H1 (cell line): Measurements from ENCODE around the gene NAE1. TPM values are rescaled to one million over a fixed set of nuclear protein-coding genes. Genes with fewer than 3 reads are reported as not detected.

Source experiments
- CTCF ChIA-PET: fragments of 300-600 bp; sonication (Branson Sonifier 250); formaldehyde crosslinking; loops from one replicate; lab custom pipeline; 2021; ENCODE audit not compliant: partially characterized antibody; lab: Charles Lee
- POLR2A ChIA-PET: fragments of 300-600 bp; sonication (Branson Sonifier 250); formaldehyde crosslinking; loops from one replicate; lab custom pipeline; 2021; ENCODE audit warnings: inconsistent platforms; ENCODE audit not compliant: partially characterized antibody; lab: Charles Lee
- DNase-seq, 2 experiments: peaks; one replicate each; pipeline versions ENCODE4 v3.0.0 to v3.0.0-alpha.2; 2010 to 2022; ENCODE audit warnings: low spot score in 2 of 2, low read depth in 1 of 2, mixed read lengths in 1 of 2
- FAIRE-seq: peaks from 2 replicates; lab custom pipeline; 2011; peaks lifted over from hg19 to GRCh38; lab: Jason Lieb, UNC
- H2AFZ ChIP-seq: 2 replicates; pipeline ENCODE4 v1.8.1; 2012; ENCODE audit warnings: low read length, inconsistent platforms
- H2AK5ac ChIP-seq: 2 replicates; pipeline ENCODE4 v1.6.1; 2013; ENCODE audit warnings: low read depth, low read length
- H2BK120ac ChIP-seq: replicated peaks from 2 replicates; pipeline ENCODE3; 2013; ENCODE audit warnings: low read depth, low read length, inconsistent platforms
- H2BK12ac ChIP-seq: 2 replicates; pipeline ENCODE4 v1.6.1; 2013; ENCODE audit warnings: low read depth, low read length
- H2BK15ac ChIP-seq: 2 replicates; pipeline ENCODE4 v1.6.1; 2013; ENCODE audit warnings: low read length
- H2BK20ac ChIP-seq: 2 replicates; pipeline ENCODE4 v1.6.1; 2013; ENCODE audit warnings: low read length
- H2BK5ac ChIP-seq: 2 replicates; pipeline ENCODE4 v1.6.1; 2013; ENCODE audit warnings: low read depth, low read length
- H3K14ac ChIP-seq: 2 replicates; pipeline ENCODE4 v1.6.1; 2013; ENCODE audit warnings: inconsistent platforms; ENCODE audit not compliant: insufficient read length
- H3K18ac ChIP-seq: 2 replicates; pipeline ENCODE4 v1.6.1; 2013; ENCODE audit warnings: low read length; ENCODE audit errors: extremely low read depth
- H3K23ac ChIP-seq: 2 replicates; pipeline ENCODE4 v1.6.1; 2013; ENCODE audit warnings: inconsistent platforms; ENCODE audit not compliant: insufficient read length
- H3K23me2 ChIP-seq: 2 replicates; pipeline ENCODE4 v1.6.1; 2013; ENCODE audit warnings: low read depth, low read length
- H3K27ac ChIP-seq: 2 replicates; pipeline ENCODE4 v1.6.1; 2011; ENCODE audit warnings: low read depth, low read length, inconsistent platforms
- H3K27me3 ChIP-seq, 4 experiments: replicated peaks in 1 of 4; 1 replicate in 1 of 4; 2 replicates in 3 of 4; pipeline versions ENCODE4 v1.6.1 to v1.8.1; 2011 to 2013; ENCODE audit warnings: low read length in 3 of 4, mild to moderate bottlenecking in 3 of 4, inconsistent platforms in 2 of 4, mixed read lengths in 2 of 4, moderate library complexity in 1 of 4; ENCODE audit not compliant: control insufficient read depth in 3 of 4, insufficient read depth in 3 of 4; ENCODE audit errors: extremely low read depth in 1 of 4
- H3K36me3 ChIP-seq, 4 experiments: 2 replicates each; pipeline versions ENCODE4 v1.6.1 to v1.8.1; 2011 to 2013; ENCODE audit warnings: mild to moderate bottlenecking in 4 of 4, low read length in 3 of 4, moderate library complexity in 2 of 4, control low read depth in 1 of 4, inconsistent platforms in 1 of 4; ENCODE audit not compliant: insufficient read depth in 4 of 4, control insufficient read depth in 2 of 4
- H3K4ac ChIP-seq: replicated peaks from 2 replicates; pipeline ENCODE3; 2013; ENCODE audit warnings: low read length, low read depth, mixed read lengths, inconsistent platforms; ENCODE audit not compliant: insufficient read length
- H3K4me1 ChIP-seq, 4 experiments: replicated peaks in 1 of 4; 1 replicate in 1 of 4; 2 replicates in 3 of 4; pipeline versions ENCODE4 v1.6.1 to v1.8.1; 2011 to 2013; ENCODE audit warnings: low read length in 3 of 4, inconsistent platforms in 2 of 4, mixed read lengths in 1 of 4; ENCODE audit not compliant: insufficient read depth in 4 of 4, control insufficient read depth in 3 of 4
- H3K4me2 ChIP-seq, 2 experiments: 2 replicates each; pipeline versions ENCODE4 v1.6.1 to v1.8.1; 2011 to 2013; ENCODE audit warnings: low read depth in 2 of 2, low read length in 2 of 2, control low read depth in 1 of 2, inconsistent platforms in 1 of 2, mild to moderate bottlenecking in 1 of 2; ENCODE audit not compliant: insufficient read depth in 1 of 2
- H3K4me3 ChIP-seq, 4 experiments: fragments of 200-600, 300-600 bp in 1 of 4; sonication (generic), shearing (Covaris generic), sonication (Bioruptor Twin) in 1 of 4; 2 replicates each; pipeline versions ENCODE4 v1.5.1 to v1.8.1; 2011 to 2016; ENCODE audit warnings: low read length in 4 of 4, low read depth in 3 of 4, control low read depth in 2 of 4, inconsistent platforms in 2 of 4, mild to moderate bottlenecking in 2 of 4, mixed read lengths in 1 of 4, moderate library complexity in 1 of 4; ENCODE audit not compliant: insufficient read depth in 2 of 4; ENCODE audit errors: extremely low read depth in 1 of 4
- H3K56ac ChIP-seq: replicated peaks from 2 replicates; pipeline ENCODE3; 2013; ENCODE audit warnings: low read depth, mild to moderate bottlenecking, mixed read lengths, low read length, inconsistent platforms; ENCODE audit not compliant: insufficient read length
- H3K79me1 ChIP-seq: 2 replicates; pipeline ENCODE4 v1.6.1; 2013; ENCODE audit warnings: low read depth, low read length, control low read depth
- H3K79me2 ChIP-seq, 2 experiments: 2 replicates each; pipeline versions ENCODE4 v1.6.1 to v1.8.1; 2012 to 2013; ENCODE audit warnings: low read length in 2 of 2, mild to moderate bottlenecking in 2 of 2, inconsistent platforms in 1 of 2; ENCODE audit not compliant: insufficient read depth in 2 of 2, control insufficient read depth in 1 of 2
- H3K9ac ChIP-seq, 4 experiments: replicated peaks in 1 of 4; 1 replicate in 1 of 4; 2 replicates in 3 of 4; pipeline versions ENCODE4 v1.6.1 to v1.8.1; 2011 to 2013; ENCODE audit warnings: low read depth in 3 of 4, low read length in 3 of 4, control low read depth in 2 of 4, mild to moderate bottlenecking in 2 of 4, moderate library complexity in 2 of 4, inconsistent platforms in 1 of 4; ENCODE audit errors: extremely low read depth in 1 of 4
- H3K9me3 ChIP-seq, 2 experiments: 2 replicates each; pipeline versions ENCODE4 v1.6.1 to v1.8.1; 2012 to 2013; ENCODE audit warnings: mild to moderate bottlenecking in 2 of 2, moderate library complexity in 2 of 2, control low read depth in 1 of 2, inconsistent platforms in 1 of 2, low read depth in 1 of 2, low read length in 1 of 2, mixed read lengths in 1 of 2; ENCODE audit not compliant: insufficient read depth in 2 of 2
- H4K20me1 ChIP-seq, 2 experiments: replicated peaks in 1 of 2; 2 replicates each; pipeline versions ENCODE3 to v1.8.1; 2011 to 2013; ENCODE audit warnings: inconsistent platforms in 2 of 2, low read length in 2 of 2, mild to moderate bottlenecking in 1 of 2; ENCODE audit not compliant: insufficient read depth in 2 of 2, control insufficient read depth in 1 of 2
- H4K5ac ChIP-seq: 2 replicates; pipeline ENCODE4 v1.6.1; 2013; ENCODE audit warnings: low read length, low read depth, mixed read lengths, inconsistent platforms; ENCODE audit not compliant: insufficient read length
- H4K8ac ChIP-seq: 2 replicates; pipeline ENCODE4 v1.8.0; 2013; ENCODE audit warnings: mild to moderate bottlenecking, moderate library complexity, low read length, inconsistent platforms; ENCODE audit not compliant: insufficient read depth; ENCODE audit errors: extremely low read depth
- H4K91ac ChIP-seq: replicated peaks from 2 replicates; pipeline ENCODE3; 2013; ENCODE audit warnings: low read length, mixed read lengths, inconsistent platforms; ENCODE audit not compliant: insufficient read length
- CBX5 ChIP-seq: fragments of 300-800, 300-1000 bp; sonication (generic); IDR thresholded peaks from 2 replicates; pipeline ENCODE4 v1.7.1; 2016; ENCODE audit warnings: antibody characterized with exemption, low read length, low read depth
- KDM5A ChIP-seq: fragments of 200-600 bp; IDR thresholded peaks from 2 replicates; pipeline ENCODE4 v1.7.1; 2012; ENCODE audit warnings: mild to moderate bottlenecking, low read length, inconsistent platforms, mixed read lengths
- SAP30 ChIP-seq: fragments of 300-600 bp; sonication (generic); IDR thresholded peaks from 2 replicates; pipeline ENCODE4 v1.7.1; 2012; ENCODE audit warnings: low read length, moderate library complexity, mild to moderate bottlenecking, inconsistent platforms; ENCODE audit not compliant: insufficient read depth, insufficient replicate concordance
- SP1 ChIP-seq: IDR thresholded peaks from 2 replicates; pipeline ENCODE4 v1.6.1; 2011; ENCODE audit warnings: low read depth, low read length
- WGBS, 2 experiments: shearing (Covaris generic) in 1 of 2; methylation state at CpG; one replicate each; pipeline versions ENCODE4 v1.1.6 to v1.1.7; 2013 to 2015; ENCODE audit warnings: low lambda C conversion rate in 2 of 2, mixed read lengths in 2 of 2, inconsistent platforms in 1 of 2, low coverage in 1 of 2, missing lambda C conversion rate in 1 of 2; ENCODE audit not compliant: insufficient replicate concordance in 2 of 2, insufficient coverage in 1 of 2, insufficient read length in 1 of 2; ENCODE audit errors: extremely low coverage in 1 of 2, missing lambda C conversion rate in 1 of 2; 5-methylcytosine and 5-hydroxymethylcytosine counted together
- polyA plus RNA-seq, 7 experiments: library from polyadenylated mRNA; depleted of rRNA in 3 of 7; stranded (reverse) in 5 of 7; unstranded in 2 of 7; fragments of >200 nt in 5 of 7; fragments of 200-250 nt in 2 of 7; gene quantifications; 1 replicate in 5 of 7; 2 replicates in 1 of 7; 4 replicates in 1 of 7; pipeline versions ENCODE4 v1.2.1 to v1.2.3, GENCODE V29; 2011 to 2013; ENCODE audit warnings: missing spikeins in 2 of 7, mixed read lengths in 2 of 7
- total RNA-seq: library from RNA; stranded (reverse); fragmentation: NEBNext Ultra II Directional; extraction: Animal tissue kit (Norgen Biotek cat#: 25700); gene quantifications from 2 replicates; pipeline ENCODE4 v1.2.1, GENCODE V29; 2021
- TF ChIP-seq, protein P1 (sequence below): IDR thresholded peaks from 2 replicates; pipeline ENCODE4 v1.6.1; 2011; ENCODE audit warnings: low read length, improper control_type of control experiment

NAE1 gene
- total and polyA plus RNA-seq, 2 of the 8 experiments (the other 6 are each of a cell fraction or from before 2014, with no cell fraction given): 66.6 to 155 TPM

- 95% methylated on average over 2 of the region's 2 CpGs; no CpG with 5 or more reads in 1 of the 2 experiments for WGBS, 2 experiments
- TF ChIP-seq, protein P1, sequence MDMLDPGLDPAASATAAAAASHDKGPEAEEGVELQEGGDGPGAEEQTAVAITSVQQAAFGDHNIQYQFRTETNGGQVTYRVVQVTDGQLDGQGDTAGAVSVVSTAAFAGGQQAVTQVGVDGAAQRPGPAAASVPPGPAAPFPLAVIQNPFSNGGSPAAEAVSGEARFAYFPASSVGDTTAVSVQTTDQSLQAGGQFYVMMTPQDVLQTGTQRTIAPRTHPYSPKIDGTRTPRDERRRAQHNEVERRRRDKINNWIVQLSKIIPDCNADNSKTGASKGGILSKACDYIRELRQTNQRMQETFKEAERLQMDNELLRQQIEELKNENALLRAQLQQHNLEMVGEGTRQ: no peak
- TF ChIP-seq CBX5 (no peak), SP1 (no peak), KDM5A (no peak), SAP30 (no peak)
Observed at GRCh38 chr16:66798161-66798560, 32.6 kb downstream of the NAE1 start.

More at GRCh38 chr16:66798161-66798560, 32.6 kb downstream of the NAE1 start:
- CTCF ChIA-PET: interaction anchor here (0.7 kb wide), 1 partner anchor 86 kb away, joined by 3 read pairs; no protein-coding TSS in a partner anchor
- H3K23ac ChIP-seq: no peak overlapping the region
- H3K18ac ChIP-seq: no peak overlapping the region
- H2AK5ac ChIP-seq: no peak overlapping the region
- POLR2A ChIA-PET: no interaction called here
- H3K4me3 ChIP-seq: no peak overlapping the region
- no peak overlapping the region for H2BK15ac ChIP-seq
- H3K14ac ChIP-seq: no peak overlapping the region
- no peak overlapping the region for H3K4ac ChIP-seq
- no peak overlapping the region for H2BK5ac ChIP-seq
- H3K27me3 ChIP-seq: no peaks in the 10 kb centered on the region
- no peak for FAIRE-seq
- H4K5ac ChIP-seq: no peak overlapping the region
- no peaks in the 10 kb centered on the region for H3K79me1 ChIP-seq
- H3K4me1 ChIP-seq: no peaks in the 10 kb centered on the region; a peak in 1 of 7 replicates
- no peak overlapping the region for H3K4me2 ChIP-seq
- H3K9me3 ChIP-seq: no peaks in the 10 kb centered on the region
- no peaks in the 10 kb centered on the region for H4K20me1 ChIP-seq
- no peak overlapping the region for H2BK20ac ChIP-seq
- no peak overlapping the region for H4K91ac ChIP-seq
- H2AFZ ChIP-seq: no peak overlapping the region
- H3K9ac ChIP-seq: no peak overlapping the region
- peaks cover 0 to 7% (median 5%) of the 10 kb centered on the region in 4 experiments; a peak in 4 of 8 replicates for H3K36me3 ChIP-seq
- H2BK120ac ChIP-seq: no peak overlapping the region
- no peak overlapping the region for H4K8ac ChIP-seq
- H3K27ac ChIP-seq: no peak overlapping the region
- no peak for DNase-seq
- H3K23me2 ChIP-seq: no peaks in the 10 kb centered on the region
- H2BK12ac ChIP-seq: no peak overlapping the region
- H3K79me2 ChIP-seq: no peaks in the 10 kb centered on the region
- no peak overlapping the region for H3K56ac ChIP-seq
